HS-27A (cell line): ENCODE results near the gene POLR3A.

Experiments
- DNase-seq: peaks from one replicate; pipeline ENCODE4 v3.0.0-alpha.2; 2012; ENCODE audit warnings: low read depth, missing footprints

Gene POLR3A

DNA sequence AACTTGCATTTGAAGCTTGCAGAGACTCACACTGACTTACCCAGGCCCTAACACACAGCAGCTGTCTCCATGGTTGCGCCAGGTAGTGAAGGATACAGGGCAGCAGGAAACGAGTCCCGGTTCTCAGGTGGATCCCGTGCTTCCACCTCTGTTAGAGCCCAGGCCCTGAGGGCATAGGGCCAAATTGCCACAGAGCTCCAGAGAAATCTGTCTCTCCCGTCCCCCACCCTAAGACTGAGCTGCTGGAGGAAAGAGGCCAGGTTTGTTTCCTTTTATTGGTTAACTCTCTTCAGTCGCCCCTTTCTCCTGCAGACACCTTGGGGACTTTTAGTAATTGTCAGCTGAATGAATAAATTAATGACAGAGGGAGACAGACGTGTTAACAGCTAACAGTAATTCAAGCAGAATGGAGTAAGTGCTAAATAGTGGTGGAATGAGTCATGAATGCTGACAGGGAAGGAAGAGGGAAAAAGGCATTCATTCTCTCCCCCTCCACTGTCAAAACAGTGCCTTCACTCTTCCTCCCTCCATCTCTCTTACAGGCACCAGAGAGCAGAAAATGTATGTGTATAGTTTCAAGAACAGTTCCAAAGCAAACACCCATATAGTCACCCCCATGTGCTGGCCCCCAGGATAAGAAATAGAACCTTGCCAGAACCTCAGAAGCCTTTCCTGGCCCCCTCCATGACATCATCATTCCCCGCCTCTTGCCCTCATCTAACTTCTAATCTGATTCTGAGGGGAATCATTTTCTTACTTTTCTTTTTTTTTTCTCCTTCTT lies 86.0 kb downstream of the POLR3A start:
- DNase-seq = no peak

DNA sequence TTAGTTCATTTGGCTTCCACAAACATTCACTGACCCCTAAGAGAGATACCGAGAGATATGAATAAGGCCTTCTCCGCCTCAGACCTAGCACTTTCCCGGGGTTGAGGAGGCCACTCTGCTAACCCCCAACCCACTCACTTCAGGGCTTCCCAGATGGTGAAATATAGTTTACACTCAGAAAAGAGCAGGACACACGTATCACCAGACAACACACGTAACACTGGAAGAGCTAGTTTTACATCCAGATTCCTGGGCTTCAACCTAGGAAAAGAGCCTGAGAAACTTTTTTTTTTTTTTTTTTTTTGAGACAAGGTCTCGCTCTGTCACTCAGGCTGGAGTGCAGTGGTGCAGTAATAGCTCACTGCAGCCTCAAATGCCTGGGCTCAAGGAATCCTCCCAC lies 87.5 kb downstream of the POLR3A start:
- DNase-seq = no peak

DNA sequence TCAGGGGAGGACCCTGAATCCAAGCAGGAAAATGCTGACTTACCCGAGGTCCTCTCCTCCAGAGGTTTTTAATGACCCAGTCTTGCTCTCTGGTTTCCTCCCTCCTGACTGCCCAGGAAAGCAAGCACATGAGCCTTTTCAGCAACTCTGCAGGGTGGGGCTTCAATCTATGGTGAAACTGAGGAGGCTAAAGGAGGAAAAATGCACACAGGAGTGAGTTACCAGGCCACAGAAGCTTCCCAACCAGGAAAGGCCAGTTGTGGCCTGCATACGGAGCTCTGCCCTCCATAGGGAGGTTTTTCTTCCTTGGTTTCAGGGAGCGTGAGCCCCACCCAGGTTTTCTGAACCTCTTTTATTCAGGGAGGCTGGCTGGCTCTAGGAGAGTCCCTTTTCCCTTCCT lies 88.7 kb downstream of the POLR3A start:
- DNase-seq = no peak

DNA sequence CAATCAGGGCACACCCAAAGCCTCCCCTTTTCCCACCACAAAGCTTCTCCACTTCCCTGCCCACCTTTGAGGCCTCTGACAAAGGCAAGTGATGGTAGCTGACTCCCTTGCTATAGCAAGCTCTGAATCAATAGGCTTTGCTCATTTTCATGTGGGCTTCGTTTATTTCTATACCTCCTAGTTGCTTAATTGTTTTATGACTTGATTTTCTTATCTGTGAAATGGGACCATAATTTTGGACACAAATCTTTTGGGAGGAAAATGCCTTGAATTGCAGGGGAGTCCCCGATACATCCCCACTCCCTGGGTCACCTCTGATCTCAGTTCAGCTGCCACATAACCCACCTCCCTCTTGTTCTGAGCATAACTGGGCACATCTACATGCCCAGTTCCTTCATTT lies 89.1 kb downstream of the POLR3A start:
- no peak for DNase-seq

DNA sequence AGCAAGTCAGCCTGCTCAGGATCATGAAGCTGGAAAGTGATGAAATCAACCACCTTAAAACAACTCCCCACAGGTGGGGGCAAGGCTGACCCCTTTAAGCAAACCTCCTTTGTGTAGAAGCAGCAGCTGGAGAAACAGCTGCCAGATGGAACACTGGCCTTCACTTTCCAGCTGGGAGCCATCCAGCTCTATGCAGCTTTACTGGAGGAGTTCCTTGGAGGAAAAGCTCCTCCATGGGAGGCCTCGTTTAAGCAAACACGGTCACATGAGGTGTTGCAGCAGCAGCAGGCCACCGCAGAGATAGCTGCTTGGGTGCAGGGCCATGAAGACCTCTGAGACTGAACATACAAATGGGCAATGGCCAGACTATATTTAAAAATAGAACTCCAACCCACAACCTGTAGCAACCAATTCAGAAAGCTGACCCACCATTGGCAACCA lies 89.7 kb downstream of the POLR3A start:
- no peak for DNase-seq

DNA sequence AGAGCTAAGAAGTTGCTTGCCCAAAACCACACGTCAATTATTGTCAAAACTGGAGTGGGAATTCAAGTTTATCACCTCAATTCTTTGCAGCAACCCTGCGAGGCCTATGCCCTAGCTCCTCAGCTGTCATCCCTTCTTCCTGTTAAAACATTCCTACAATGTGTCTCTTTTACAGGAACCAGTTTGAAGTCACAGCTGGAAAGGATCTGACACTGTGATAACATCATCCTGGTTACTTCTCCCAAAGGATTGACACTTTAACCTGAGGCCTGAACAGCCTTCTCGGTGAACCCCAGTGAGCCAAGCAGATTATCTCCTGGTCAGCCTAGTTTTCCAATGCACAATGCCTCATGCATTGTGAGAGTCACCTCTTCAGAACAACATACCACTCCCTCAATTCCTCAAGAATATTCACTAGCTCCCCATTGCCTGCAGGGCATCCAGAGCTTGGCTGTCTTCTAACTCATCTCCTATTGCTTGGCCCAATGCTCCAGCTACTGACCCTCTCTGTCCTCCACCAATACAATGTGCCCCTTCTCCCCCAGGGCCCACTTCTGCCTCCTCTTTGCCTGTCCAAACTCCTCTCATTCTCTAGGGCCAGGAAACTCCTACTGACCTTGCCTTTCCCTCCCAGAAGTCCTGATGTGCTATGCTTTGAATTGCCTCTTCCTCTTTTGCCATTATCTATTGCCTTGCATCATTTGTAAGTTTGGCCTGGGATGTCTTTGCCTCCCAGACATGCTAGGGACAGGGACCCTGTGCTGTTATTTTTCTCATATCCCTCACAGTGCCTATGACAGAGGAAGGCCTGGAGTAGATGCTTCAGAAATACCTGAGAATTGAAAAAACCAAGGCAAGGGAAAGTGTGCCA lies 92.4 kb downstream of the POLR3A start:
- no peak for DNase-seq

DNA sequence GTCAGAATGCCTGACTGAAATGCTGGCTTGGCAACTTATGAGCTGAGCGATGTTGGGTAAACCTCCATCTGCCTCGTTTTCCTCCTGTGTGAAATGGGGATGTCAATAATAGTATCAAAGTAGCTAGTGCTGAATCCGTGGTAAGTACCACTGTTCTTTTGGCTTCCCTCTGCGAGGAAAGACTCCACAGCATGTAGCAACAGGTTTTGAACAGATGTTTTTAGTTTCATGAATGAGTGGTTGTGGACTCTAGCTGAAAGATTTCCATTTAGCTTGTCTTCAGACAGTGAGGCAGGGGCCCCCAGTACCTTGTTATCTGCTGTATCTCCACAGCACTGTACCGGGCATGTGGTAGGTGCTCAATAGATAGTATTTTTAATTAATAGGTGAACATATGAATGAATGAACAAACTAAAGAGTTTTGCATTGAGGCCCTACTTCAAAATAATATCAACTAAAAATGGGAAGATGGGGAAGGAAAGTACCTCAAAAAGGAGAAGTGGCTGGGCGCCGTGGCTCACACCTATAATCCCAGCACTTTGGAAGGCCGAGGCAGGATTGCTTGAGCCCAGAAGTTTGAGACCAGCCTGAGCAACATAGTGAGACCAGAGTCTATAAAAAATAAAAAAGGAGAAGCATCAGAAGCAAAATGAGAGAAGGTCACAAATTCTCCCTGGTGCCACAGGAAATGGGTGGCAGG lies 97.1 kb downstream of the POLR3A start:
- no peak for DNase-seq

DNA sequence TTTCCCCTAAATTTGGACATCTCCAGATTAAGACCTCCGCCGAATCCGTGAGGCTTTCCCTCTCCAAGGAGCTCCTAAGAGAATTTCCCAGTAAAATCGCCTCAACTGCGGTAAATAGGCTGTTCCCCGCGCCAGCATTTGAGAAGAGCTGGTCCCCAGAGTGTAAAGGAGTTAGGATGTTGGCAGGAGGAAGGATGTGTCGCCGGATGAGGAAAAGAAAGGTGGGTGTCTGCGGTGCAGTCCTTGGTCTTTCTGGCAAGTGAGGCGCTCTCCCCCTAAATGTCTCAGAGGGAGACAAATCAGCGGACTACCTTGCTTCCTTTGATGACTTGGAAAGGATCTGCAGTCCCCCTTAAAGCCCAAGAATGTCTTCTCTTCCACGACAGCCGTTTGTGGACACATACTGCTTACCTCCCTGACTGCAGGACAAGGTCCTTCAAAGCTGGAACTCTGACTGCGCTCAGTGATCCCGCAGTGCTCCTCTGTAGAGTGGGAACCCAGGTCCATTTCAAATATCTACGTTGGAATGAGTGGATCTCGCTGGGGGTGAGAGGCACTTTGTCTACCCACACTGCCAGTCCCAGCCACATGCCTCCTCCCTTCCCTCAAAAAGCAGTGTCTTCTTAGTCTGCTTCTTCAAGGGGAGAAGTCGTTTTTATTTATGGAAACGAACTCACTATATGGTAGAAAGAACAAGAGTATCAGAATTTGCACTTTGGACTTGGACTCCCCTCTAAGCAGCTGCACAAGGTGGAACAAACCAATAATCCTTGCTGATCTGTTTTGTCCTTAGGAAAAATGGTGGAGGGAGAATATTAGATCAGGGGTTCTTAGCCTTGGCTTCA lies 101.7 kb downstream of the POLR3A start:
- DNase-seq = no peak

DNA sequence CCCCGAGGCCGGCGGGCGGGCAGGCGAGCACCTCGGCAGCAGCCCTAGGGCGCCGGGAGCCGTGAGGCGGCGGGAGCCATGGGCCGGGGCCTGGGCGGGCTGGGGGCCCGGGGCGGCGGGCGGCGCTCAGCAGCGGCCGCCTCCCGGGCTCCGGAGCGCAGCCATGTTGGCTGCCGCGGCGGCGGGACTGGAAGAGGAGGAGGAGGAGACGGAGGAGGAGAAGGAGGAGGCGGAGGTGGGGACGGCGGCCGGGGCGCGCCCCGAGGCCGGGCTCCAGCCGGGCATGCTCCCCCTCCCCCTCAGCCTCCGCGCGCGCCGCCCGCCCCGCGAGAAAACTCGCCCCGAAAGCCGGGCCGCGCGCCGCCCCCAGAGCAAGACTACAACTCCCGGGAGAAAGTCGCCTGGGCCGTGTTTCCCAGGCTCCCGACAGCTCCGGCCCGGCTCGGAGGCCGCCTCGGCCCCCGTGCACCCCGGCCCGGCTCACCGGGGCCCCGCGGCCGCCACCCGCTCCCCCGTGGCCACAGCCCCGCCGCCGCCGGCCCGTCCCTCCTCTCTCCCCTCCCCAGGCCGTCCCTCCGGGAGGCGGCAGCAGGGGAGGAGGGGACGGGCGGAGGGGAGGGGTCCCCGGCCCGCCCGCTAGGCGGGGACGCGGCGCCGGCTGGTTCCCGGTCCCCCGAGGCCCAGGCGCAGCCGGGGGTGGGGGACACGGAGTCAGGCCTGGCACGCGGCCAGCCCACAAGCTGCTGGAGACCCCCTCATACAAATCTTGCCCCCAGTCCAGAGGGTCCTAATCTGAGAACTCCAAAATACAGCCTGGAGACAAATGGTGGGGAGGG lies 102.5 kb downstream of the POLR3A start, which contains the start of gene DLG5:
Gene DLG5, minus strand, starts transcription at position 190 of the 836 bp plus-strand sequence. CDS start 235 bp downstream, outside the sequence.
- DNase-seq = no peak

DNA sequence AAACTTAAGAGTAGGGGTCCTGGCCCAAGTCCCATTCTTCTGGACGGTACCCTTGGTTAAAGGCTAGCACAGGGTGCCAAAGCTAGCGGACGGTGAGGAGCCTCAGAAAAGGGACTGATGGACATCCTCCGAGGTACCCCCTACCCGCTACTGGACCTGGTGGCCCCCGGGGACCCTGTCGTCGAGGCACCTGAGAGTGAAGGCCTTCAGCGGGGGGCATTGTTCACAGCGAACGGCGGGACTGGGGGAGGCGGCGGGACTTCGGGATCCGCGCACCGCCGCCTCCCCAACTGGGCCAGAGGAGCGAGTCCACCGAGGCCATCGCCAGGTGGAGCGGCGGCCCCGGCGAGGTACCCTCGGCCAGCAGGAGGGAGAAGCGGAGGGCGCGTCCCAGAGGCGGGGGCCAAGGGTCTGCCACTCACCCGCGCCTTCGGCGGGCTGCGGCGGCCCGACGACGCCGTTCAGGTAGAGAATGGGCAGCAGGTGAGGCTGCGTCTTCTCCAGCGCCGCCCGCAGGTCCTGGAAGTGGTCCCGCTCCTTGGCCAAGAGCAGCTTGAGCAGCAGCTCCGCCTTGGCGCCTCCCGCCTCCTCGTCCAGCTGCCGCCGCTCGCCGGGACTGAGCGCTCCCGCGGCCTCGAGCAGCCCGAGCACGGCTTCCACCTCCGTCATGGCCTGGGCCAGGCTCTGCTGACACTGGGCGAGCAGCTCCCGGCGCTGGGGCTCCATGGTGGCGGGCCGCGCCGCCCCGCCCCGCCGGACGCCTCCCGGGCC lies 103.3 kb downstream of the POLR3A start:
- DNase-seq = no peak

DNA sequence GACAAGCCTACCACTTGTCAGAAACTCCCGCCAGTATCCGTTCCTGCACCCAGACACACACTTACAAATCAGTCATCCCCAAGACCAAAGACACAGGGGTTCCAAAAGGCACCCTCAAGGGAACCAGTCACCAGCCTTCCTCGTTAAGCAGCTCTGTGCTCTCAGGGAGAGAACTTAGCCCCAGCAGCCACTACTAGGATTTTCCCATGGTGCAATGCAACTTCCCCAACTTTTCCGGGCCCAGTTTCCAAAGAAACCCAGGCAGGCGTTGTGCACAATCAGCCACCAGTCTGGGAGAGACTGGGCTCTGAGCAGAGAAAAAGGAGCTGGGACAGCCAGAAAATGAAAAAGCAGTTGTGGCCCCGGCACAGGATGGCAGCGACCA lies 103.9 kb downstream of the POLR3A start:
- DNase-seq = no peak

DNA sequence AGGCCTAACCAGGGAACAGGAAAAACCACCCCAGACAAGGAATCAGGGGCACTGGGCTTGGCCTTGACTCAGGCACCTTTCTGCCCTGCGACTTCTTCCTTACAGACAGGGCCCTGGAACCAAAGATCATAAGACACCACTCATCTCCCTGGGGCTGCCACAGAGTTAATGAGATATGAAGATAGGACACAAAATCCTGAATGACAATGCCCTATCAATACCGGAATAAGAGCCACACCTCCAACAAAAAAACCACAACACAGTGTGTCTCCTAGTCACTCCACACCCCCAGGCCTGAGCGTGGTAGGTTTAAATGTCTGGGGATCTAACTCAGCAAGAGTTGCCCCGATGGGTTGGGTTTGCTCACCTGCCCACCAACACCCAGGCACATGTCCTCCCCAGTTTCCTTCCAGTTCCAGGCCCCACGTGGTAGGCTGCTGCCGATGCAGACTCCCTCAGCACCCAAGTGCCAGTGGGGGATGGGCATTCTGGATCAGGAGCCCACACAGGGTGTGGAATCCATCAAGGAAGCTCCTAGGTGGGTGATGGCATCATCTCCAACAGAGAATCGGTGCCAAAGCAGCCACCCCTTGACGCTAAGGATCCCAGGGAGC lies 106.6 kb downstream of the POLR3A start:
- no peak for DNase-seq

DNA sequence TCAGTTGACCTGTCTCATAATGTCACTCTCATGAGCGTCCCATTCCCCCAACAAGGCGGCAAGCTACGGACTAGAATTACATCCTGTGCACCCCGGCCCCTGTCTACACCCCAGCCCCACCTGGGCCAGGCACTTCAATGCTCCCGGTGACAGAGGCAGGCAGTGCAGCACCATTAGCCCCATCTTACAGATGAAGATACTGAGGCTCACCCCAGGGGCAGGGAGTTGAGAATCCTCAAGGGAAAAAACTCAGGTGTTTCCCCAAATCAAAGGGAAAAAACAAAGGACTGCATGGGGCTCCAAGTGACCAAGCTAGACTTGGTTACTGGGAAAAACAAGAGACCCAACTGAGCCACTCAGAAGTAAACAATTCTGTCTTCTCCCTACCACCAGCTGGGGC lies 107.3 kb downstream of the POLR3A start:
- DNase-seq = no peak

DNA sequence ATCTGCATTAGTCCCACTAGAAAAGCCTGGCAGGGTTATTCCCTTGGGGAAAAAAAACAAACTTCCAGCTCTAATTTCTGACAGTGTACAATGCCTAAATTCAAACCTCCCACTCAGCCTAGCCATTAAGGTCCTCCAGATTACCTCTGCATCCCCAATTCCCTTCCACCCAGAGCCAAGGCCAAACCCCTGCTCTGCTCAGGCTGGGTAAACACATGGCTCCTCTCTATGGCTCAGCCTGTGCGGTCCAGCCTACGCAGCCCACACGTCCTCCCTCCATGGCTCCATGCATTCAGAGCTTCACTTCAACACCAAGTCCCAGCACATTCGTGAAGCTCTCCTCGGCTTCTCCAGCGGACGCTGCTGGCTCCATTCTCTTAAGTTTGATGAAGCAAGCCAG lies 107.9 kb downstream of the POLR3A start:
- DNase-seq = no peak

DNA sequence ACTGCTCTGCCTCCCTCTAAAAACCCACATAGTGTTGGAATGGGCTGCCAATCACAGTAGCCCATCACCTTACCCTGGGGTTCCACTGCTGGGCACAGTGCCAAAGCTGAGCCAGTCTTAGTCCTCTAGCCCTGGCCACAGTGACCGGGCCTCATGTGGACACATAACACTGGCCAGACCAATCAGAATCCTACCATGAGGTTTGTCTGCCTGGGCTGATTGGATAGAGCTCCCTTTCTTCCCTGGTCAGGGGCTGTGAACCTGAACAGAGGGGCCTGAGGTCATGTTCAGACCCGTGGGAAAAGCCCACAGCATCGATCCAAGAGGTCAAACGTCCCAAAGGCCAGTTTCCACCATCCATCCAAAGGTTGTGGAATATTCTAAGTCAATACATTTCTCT lies 108.8 kb downstream of the POLR3A start:
- DNase-seq = no peak

DNA sequence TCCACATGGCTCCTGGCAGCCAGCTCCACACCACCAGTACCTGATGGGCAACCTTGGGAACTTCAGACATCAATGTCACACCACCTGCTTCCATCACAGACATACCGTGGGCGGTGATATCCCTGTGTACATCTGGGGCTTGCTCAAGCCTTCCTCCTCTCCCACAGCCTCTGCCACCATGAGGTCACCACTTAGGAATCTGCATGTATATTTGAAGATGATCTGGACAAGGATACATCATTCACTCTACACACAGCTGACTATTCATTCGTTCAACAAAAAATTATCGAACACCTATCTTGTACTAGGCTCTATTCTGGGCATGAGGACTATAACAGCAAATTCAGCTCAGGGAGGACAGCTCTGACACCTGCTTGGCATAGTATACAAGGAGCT lies 109.6 kb downstream of the POLR3A start:
- DNase-seq = no peak
